Hematopoietic multipotent progenitor cell treated with erythropoietin and hydrocortisone succinate and interleukin-3 and kit ligand, for 6 days (in vitro differentiated cells): Measurements from ENCODE around the gene ENOX1.

ENCODE experiments used
- DNase-seq: peaks from one replicate; pipeline ENCODE4 v3.0.0-alpha.2; 2015

ENOX1 gene

DNA sequence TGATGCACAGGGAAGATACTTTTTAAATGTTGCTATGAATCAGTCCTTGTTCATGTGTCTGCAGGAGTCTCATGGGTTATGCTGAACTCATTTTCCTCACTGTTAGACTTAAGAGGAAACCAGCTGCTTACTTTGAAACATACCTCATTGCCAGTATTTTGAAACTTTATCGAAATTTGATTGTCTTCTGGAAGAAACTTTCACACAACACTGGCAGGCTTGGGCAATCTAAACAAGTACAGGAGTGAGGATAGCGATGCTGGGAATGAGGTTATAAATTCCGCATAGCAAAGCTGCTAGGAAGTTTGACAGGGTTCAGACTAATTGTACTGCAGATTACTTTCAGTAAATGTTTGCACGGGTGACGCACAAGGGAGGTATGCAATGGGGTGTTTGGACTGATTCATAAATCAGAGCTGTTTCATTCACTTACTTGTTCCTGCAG is 517.7 kb downstream of the ENOX1 start:
- DNase-seq: no peak

DNA sequence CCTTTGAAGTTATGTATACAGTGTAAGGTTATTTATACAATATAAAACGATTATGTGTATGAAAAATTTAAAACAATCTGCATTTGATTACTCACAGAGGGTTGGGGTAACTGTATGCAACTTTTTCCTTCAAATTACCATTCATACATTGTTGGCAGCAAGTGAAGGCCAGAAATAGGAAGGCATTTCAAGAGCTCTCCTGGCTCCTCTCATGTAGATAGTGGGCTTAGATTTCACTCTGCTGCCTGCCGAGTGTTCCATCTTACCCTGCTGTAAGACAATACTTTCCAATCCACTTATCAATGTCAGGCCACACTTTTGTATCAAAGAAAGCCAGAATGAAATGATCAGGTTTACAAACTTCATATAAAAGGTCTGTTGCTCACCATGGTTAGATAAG is 518.1 kb downstream of the ENOX1 start:
- no peak for DNase-seq

DNA sequence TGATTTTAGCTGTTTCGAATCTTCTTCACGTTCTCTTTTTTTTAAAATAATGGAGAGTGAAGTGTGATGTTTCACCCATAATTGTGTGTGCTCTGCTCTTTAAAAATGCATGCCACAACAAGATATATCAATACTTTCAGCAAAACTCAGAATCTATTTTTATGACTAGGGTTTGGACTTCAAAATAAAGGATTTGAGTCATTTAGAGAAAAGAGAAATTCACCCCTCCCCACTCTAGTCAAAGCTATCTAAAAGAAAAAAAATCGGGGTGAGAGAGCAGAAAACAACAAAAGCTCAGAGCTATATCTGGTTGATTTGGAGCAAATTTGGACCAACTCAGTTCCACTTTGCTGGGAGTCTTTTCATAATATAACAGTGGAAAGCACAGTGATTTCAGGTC is 518.9 kb downstream of the ENOX1 start:
- DNase-seq: no peak

DNA sequence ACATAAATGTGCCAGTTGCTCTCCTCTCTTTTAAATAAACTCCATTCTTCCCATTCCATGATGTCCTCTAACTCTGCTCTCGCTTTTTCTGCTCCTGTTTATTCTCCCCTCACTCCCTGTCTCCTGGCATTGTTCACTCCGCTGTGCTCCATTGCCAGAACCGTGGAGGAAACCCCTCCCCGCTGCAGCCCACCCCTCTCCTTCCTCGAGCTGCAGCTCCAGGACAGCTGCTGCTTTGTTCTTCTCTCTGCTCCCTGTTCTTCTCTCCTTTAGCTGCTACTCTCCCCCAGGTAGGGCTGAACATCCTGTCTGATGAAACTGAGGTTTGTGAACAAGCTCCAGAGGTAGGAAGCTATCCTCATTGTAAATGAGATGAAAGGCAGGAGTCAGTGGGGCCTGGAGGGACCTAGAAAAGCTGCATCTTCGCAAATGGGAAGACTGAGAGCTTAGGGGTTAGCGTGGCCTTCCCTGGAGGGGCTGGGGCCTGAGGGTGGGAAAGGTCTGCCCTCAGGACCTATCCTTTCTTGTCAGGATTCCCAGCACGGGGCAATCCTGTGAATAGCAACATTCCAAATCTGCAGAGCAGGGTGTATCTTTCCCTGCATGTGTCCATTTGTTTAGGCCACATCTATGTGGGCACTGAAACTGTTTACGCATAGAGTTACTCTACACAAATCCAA is 519.7 kb downstream of the ENOX1 start:
- DNase-seq: no peak

DNA sequence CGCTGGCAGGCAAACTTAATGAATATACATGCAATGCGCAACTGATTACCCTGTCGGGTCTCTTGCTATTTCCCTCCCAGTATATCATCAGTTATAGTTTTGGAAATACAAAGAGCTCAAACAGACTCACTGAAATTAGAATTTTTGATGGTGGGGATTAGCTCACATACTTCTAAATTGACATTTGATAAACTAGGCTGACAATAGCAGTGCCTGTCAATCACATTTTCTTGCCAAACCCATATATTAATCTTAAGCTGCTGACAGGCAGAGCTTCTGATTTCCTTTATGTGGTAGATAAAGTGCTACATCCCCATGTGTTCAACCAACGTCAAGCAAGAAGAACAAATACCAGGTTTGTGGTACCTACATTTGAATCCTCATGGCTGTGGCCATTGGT is 521.7 kb downstream of the ENOX1 start:
- DNase-seq: no peak

DNA sequence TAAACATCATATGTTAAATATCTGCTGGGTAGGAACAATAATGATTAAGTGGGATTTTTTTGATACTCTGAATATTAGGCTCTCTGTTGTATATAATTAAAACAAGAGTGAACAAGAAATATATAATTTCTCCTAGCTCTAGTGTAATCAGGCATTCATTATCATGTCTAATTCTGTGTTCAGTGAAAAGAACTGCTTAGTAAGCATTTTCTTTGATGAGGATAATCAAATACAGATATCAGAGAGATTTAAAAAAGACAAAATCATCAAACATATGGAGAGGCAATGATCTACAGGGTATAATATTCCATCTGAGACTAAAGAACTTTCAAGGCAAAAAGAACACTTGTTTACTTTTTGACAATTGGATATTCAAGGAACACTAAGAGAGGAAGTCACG is 522.3 kb downstream of the ENOX1 start:
- DNase-seq: no peak

DNA sequence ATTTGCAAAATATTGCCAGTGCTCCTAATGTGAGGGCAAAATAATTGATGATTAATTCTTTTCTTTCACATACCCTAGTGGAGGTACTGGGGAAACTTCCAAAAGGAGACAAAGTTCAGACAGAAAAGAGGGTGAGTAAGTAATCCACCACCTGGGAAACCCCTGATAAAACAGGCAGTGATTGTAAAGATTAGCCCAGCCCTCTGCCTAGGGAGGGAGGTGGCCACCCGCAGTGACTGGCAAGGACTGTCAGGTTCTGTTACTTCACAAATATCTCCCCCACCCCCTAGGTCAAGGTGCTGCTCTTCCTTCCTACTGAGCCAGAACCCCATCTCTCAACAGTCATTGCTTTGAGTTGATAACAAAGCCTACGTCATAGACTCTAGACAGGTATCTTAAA is 523.7 kb downstream of the ENOX1 start:
- DNase-seq: no peak

DNA sequence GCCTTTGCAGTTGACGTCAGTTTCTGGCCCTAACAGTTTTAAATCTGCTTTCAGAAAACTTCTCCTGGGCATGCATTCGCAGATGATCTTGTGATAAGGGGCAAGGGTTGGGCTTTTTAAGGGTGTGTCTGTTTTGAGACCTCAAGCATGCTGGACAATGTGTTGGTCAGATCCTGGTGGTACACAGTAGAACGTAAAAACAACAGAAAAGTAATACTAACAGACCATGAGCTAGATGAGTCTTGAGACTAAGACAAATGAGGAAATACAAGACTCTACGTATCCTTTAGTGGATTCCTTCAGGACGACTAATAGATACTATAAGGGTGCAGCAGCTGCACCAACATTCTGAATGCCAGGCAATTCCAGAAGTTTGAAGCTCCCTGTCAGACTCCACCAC is 525.8 kb downstream of the ENOX1 start:
- no peak for DNase-seq

DNA sequence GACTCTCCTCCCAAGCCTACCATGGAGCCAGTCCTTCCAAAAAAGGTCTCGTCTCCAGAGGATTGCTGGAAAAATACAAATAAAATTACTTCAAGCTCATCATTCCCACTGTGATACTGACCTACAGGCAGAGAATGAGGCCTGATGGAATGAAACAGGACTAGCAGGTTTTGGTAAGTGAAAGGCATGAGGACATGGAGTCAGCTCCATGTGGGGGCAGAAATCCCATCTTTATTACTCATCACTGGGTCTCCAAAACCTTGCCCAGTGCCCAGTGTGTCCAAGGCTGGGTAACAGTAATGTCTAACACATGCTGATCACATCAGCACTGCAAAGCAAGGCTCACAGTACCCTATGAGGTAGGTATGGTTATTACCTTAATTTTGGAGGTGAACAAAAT is 528.0 kb downstream of the ENOX1 start:
- DNase-seq: no peak

DNA sequence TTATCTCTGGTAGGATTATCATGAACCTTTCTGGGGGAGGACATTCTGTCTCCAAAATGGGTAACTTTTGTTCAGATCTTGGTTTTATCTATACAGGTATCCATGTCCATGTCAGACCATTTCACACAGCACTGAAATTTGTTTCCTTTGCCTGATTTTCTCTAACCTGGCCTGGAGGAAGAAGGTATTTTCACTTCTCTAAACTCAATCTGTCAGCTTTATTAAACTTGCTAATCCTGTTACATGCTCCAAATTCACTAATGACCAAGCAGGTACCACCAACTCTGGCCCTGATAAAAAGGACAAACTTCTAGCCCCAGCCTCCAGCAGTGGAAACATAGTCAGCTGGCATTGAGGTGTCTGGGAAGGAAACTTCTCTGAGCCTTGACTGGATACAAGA is 529.0 kb downstream of the ENOX1 start:
- no peak for DNase-seq

DNA sequence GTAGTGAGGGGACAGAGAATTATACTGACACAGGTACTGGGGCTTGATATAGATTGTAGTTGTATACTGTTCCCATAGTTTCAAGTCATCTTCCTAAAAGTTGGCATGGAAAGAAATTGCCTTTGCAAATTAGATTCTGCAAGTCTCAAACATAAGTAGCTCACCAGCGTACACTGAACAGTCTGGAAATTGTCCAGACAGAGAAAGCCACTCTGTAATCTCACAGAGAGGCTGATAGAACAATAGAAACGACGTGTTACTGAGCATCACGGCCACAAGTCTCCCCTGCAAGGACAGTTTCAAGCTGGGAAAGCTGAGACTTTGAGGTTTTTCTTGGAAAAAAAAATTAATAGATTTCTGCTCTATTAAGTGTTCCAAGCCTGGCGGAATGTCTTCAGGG is 534.8 kb downstream of the ENOX1 start:
- no peak for DNase-seq

DNA sequence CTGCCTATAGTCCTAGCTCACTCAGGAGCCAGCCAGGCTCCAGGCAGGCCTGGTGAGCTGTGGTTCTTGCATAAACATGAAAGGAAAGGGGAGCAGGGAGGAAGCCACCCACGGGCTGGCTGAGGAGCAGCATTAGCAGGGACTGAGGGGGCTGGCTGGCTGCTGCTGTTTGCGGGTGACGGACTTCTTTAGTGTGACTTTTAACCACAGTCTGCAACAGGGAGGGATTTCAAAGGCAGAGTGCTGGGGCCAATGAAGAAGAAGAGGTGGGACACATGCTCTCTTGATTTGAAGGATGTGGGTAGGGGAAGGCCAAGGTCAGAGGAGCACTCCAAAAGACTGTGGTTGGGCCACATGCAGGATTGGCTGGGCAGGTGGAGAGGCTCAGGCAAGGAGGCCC is 540.4 kb downstream of the ENOX1 start:
- DNase-seq: no peak

DNA sequence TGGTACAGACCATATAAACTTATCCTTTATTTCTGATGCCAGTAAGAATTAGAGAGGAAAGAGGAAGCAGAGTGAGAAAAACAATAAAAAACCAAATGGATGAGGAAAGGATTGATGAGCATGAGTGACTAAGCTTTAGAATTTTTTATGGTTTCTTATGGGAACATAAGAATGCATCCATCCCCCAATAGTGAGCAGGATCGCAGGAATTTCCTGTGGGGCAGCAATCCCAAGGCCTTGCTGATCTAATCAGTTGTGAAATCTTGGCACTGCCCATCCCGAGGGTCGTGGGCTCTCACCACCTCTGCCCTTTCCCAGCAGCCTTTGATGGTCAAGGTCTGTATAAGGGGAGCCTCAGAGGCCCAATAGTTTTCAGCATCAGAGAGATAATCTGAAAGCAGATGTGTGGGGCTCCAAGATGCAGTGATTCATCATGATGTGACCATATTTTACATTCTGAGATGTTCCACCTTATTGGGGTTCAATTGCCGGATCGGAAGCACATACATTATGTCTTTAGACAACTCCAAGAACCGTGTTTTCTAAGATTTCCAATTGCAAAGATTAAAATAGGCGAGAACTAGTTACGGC is 541.3 kb downstream of the ENOX1 start:
- no peak for DNase-seq

DNA sequence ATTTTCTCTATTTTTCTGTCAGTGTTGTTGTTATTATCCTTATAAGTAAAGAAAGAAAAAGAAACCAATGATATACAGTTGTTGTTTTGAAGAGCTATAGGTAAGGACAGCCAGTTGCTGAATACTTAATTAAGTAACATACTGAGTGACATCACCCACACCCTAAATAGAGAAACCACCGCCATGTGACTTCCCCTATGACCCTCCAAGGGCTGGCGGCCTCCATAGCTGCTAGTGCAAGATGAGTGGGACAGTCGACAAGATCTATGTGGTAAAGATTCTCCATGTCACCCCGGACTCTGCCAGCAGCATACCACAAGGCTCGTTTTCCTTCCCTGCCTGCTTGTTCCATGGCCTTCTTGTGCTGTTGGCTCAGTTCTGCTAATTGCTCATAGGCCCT is 542.3 kb downstream of the ENOX1 start:
- peak; percentile 49 for DNase-seq

DNA sequence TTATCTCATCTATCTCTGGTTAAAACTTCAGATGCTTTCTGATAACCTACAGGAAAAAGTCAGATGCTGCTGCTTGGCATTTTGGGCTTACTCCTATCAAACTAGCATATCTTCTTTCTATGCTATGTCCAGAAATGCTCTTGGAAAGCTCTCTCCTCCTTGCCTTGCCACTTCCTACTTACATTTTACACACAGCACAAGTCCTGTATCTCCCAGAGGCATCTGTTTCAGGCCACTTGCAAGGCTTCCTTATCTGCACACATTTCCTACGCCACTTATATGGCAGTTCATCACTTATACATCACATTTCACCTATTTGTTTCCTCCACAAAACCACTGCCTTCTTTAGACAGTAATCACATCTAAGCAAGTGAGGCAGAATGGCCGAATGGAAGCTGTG is 543.1 kb downstream of the ENOX1 start:
- DNase-seq: peak; percentile 64

DNA sequence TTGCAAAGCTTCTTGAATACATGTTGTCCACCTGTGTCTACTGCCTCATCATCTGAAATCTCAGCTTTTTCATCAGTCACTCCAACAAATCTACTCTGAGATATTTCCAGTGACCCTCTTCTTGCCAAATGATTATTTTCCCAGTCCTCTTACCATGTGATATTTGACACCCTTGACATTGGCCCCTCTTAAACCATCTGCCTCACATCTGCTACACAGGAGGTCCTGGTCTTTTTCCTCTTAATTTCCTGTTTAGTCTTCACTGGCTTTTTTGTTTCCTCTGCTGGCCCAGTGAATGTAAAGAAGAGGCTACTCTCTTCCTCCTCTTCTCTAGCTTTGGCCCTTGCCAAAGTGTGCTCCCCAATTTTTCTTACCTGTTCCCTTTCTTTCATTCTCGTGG is 544.7 kb downstream of the ENOX1 start:
- no peak for DNase-seq

DNA sequence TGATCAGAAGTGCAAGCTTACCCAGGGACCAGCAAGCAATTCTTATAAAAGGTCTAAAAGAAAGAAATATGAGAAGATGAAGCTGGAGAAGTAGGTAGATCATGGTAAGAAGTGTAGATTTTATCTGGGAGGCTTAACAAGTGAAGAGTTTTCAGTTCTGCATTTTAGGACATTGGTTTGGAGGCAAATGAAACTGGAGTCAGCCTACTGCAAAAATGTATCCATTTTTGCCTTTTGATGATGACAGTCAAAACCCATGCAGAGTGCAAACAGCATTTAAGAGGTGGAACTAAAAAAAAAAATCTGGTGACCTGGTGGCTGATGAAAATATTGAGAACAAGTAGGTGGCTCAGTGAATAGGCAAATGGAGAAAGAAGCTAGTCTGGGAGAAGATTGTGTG is 546.5 kb downstream of the ENOX1 start:
- no peak for DNase-seq

DNA sequence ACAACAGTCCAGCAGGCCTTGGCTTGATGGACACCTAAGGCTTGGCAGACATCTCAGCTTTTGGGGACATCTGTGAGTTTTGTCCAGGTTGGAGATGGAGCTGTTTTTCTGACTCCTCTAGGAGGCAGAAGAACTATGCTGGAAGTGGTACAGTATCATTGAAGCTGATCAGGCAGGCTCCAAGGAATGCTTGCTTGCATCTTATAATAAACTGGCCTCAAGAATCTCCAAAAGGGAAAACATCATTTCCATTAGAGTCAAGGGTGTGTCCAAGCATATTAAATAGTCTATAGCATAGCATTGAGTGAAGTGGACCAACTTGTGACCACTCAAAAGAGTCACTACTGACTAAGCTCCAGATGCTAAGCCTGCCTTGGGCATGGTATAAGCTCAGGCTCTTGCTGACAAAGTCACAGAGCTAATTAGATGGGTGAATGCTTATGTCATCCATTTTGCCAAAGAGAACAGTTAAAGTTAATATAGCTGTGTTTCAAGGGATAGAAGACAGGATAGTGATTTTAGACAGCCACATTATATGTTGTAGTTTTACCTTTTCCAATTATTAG is 547.4 kb downstream of the ENOX1 start:
- DNase-seq: no peak

DNA sequence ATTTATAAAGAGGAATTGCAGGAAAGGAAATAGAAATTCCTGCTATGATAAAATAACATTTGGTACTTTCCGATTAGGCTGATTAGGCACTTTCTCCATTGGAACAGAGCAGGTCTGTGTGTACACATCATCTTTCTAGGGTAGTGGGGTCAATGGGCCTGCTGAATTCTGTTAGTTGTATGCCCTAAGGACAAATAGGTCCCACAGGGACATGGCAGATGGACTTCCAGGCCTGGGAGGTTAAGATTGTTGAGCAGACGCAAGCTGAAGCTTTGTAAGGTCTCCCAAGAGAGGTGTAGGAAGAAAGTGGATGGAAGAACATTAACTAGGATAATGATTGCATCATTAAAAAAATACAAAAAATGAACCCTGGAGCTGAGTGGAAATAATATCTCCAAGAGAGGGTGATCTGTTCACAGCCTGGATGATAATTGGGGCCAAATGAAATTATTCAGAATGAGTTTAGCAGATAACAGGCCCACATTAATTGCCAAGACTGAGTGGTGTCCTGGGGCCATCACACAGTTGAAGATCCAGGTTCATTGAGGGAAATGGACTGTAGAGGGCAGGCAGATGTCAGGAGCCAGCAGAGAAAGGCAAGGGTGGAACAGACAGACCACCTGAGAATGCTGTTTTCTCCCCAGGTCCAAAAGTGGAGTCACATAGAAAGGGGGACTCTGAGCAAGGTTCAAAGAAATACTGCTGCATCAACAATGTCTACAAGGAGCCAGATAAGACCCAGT is 548.3 kb downstream of the ENOX1 start:
- DNase-seq: no peak

DNA sequence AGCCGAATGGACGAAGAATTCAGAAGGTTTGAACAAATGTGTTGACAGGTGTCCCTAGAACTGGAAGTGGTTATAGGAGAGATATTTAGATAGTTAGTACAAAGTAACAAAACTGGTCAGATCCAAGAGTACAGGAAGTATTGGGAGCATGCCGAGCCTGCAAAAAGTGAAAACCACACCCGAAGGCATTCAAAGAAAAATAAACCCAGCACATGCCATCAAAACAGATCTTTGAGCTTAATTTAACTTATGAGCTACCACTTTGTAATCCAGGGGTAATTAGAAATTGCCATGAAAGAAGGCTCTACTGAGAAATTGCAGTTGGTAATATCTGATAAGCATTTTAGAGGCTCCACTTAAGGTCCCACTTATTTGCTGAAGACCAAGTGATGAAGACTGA is 549.2 kb downstream of the ENOX1 start:
- no peak for DNase-seq

DNA sequence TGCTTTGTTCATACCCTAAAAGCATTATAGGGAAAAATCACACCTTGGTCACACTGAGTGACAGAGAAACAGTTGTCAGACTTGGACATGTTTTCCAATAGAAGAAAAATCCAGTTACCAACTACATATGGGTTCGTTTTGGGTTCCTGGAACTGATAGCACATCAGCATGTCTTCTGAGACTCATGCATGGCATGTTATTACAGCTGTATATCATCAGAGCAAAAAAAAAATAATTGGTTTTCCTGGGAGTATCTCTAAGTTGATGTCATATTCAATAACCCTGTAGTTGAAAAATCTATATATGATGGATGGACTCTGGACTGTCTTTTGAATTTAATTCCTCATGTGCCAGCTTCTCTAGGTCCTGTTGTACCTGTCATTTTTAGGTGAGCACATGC is 551.7 kb downstream of the ENOX1 start:
- DNase-seq: no peak

DNA sequence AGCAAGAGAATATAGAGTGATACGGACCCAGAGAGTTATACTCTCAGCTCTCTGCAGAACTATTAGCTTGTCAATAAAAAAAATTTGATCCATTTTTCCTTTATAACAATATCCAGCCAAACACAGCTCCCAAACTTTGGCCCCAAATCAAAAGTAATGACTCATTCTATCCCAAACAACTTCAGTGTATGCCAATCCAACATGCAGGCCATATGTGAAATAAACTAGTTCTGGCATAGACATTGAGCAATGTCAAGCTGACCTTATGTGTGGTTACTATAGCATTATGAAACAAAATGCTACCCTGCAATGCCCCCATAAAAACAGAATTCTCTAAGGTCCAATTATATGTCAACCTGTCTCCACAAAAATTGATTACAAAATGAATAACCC is 553.9 kb downstream of the ENOX1 start:
- no peak for DNase-seq

DNA sequence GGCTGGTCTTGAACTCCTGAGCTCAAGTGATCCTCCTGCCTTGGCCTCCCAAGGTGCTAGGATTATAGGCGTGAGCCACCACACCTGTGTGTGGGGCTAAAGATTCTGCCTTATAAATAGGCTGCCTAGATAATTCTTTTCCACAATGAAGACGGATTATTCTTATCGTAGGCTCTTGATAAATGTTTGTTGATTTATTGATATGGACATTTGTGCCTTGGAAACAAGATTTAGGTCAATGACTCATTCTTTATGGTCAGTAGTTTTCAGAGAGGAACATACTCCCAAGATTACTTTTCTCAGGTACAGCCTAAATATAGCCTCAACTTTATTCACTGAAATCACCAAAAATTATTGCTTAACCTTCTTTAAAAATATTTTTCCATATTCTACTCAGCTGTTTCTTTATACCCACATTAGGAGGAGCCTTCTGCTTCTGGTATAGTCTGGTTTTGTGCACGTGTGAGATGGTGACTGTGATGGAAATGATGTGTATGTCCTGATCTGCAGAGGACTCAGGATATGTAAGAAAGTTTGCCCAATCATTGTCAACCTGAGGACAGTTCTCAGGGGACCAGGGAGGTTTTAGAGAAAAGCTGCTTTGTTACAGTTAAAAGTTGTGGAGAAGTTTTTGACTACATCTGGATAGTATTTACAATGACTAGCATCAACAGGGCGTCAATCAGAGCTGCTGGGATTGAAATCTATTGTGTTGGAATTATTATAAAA is 554.5 kb downstream of the ENOX1 start:
- DNase-seq: no peak
